Pancreas (tissue), 10 donors: Measurements from ENCODE around the gene UBXN6. TPM values are rescaled to one million over a fixed set of nuclear protein-coding genes. Genes with fewer than 3 reads are reported as not detected.

ENCODE experiments used
- ATAC-seq, 4 donors: fragments of 200-7000 bp; cut with Tn5 transposase; one replicate each; pipeline versions ENCODE4 v1.8.0 to v1.9.1; 2020; ENCODE audit warnings: mild to moderate bottlenecking in 4 of 4, moderate library complexity in 4 of 4
- DNase-seq, 6 donors: peaks; one replicate each; pipeline ENCODE4 v3.0.0-alpha.2; 2020
- FAIRE-seq: peaks from 2 replicates; lab custom pipeline; 2012; peaks lifted over from hg19 to GRCh38; lab: Jason Lieb, UNC
- H3K27ac ChIP-seq, 4 donors: fragments of 200-600 bp; sonication (generic); 1 replicate in 3 of 4; 2 replicates in 1 of 4; pipeline versions ENCODE4 v1.5.0 to v1.8.0; 2020
- H3K27me3 ChIP-seq, 4 donors: fragments of 200-600 bp; one replicate each; pipeline ENCODE4 v1.8.0; 2021
- H3K36me3 ChIP-seq, 3 donors: fragments of 200-600 bp; sonication (generic) in 1 of 3; one replicate each; pipeline versions ENCODE4 v1.5.0 to v1.8.0; 2020 to 2021
- H3K4me1 ChIP-seq, 3 donors: fragments of 200-600 bp; one replicate each; pipeline ENCODE4 v1.8.0; 2021
- H3K4me3 ChIP-seq, 4 donors: fragments of 200-600 bp; sonication (generic) in 2 of 4; one replicate each; pipeline versions ENCODE4 v1.5.0 to v1.8.0; 2020 to 2021
- H3K9me3 ChIP-seq, 4 donors: fragments of 200-600 bp; one replicate each; pipeline ENCODE4 v1.8.0; 2021
- CTCF ChIP-seq, 4 donors: fragments of 200-600 bp; sonication (generic) in 3 of 4; IDR thresholded peaks; one replicate each; pipeline versions ENCODE4 v1.5.0 to v1.8.0; 2021; ENCODE audit warnings: antibody characterized with exemption in 4 of 4
- WGBS, 2 donors: extraction: QIAGEN DNeasy Blood & Tissue Kit; methylation state at CpG; one replicate each; pipeline ENCODE4 v1.1.7; 2013; 5-methylcytosine and 5-hydroxymethylcytosine counted together
- intact Hi-C, 3 donors: fragments of 100-400 bp; cut with DNase I; formaldehyde crosslinking; loops; one replicate each; pipeline versions ENCODE4 v1.11.1 to v1.14.2; 2022
- polyA plus RNA-seq, 2 donors: library from polyadenylated mRNA; stranded (reverse); fragments of 200-250 nt; gene quantifications; one replicate each; pipeline ENCODE4 v1.2.3, GENCODE V29; 2013
- total RNA-seq, 6 donors: library from RNA; stranded (reverse); fragmentation: NEBNext Ultra II Directional in 4 of 6; extraction: Animal tissue kit (Norgen Biotek cat#: 25700) in 4 of 6; gene quantifications; one replicate each; pipeline versions ENCODE4 v1.2.1 to v1.2.4, GENCODE V29; 2021 to 2023
- donor health status: healthy with polysubstance abuse.
- donor health status: DM: no; HTN: no; CAD: no; lungs with moderate emphysema.
- donor health status: DM: no; HTN: no; CAD: no.
- donor health status: control.
- donor health status: control.
- donor health status: Bipolar disorder and iron deficiency.
- donor health status: DM: yes; HTN: yes; CAD: no.
- donor health status: DM: no; HTN: no; CAD: no.
- donor health status: DM: no; HTN: no; CAD: no.
- donor health status: DM: yes; HTN: yes; CAD: no.

The UBXN6 gene
- total and polyA plus RNA-seq, 8 donors, result 57.2 to 130 (median 72.2) TPM

- WGBS, 2 donors, result 72% methylated on average over 10 of the region's 10 CpGs
- no peak for TF ChIP-seq CTCF (IDR thresholded peaks at IDR 0.05)
- ATAC-seq, result peak in 3 of 4 donors; percentile 23 to 38 (median 35)
- no peak for FAIRE-seq
- H3K9me3 ChIP-seq, result no peaks in the 10 kb centered on the region
- intact Hi-C loops, result no loop called here
- no peak overlapping the region for H3K4me3 ChIP-seq
- peaks cover 0 to 4% (median 0%) of the 10 kb centered on the region in 3 donors for H3K4me1 ChIP-seq
- no peak overlapping the region for H3K27ac ChIP-seq
- DNase-seq, result no peak
- H3K36me3 ChIP-seq, result no peaks in the 10 kb centered on the region
- H3K27me3 ChIP-seq, result no peaks in the 10 kb centered on the region
These were observed 42.2 kb downstream of the UBXN6 start for GRCh38 chr19:4415352-4415751.

- ATAC-seq (peak in 3 of 4 donors; percentile 35 to 62 (median 57)), DNase-seq (no peak), FAIRE-seq (no peak)
- intact Hi-C loops, result no loop called here
- H3K27ac ChIP-seq, result no peak overlapping the region
- WGBS, 2 donors, result 29 to 33% methylated on average over 9 of the region's 9 CpGs
- H3K4me3 ChIP-seq, result no peak overlapping the region
- H3K4me1 ChIP-seq, result peaks cover 0 to 4% (median 0%) of the 10 kb centered on the region in 3 donors
- H3K9me3 ChIP-seq, result no peaks in the 10 kb centered on the region
- TF ChIP-seq CTCF (IDR thresholded peaks at IDR 0.05), result no peak
- no peaks in the 10 kb centered on the region for H3K36me3 ChIP-seq
- no peaks in the 10 kb centered on the region for H3K27me3 ChIP-seq
These were observed 42.7 kb downstream of the UBXN6 start for GRCh38 chr19:4414800-4415321.

GRCh38 chr19:4414144-4414799, 43.3 kb downstream of the UBXN6 start:
- H3K27me3 ChIP-seq, result no peaks in the 10 kb centered on the region
- H3K4me3 ChIP-seq, result no peak overlapping the region
- WGBS, 2 donors, result 83 to 87% methylated on average over 7 of the region's 7 CpGs
- ATAC-seq (peak in 3 of 4 donors; percentile 36 to 66 (median 62)), FAIRE-seq (no peak), DNase-seq (no peak)
- H3K9me3 ChIP-seq, result no peaks in the 10 kb centered on the region
- peaks cover 0 to 4% (median 0%) of the 10 kb centered on the region in 3 donors for H3K4me1 ChIP-seq
- no peak overlapping the region for H3K27ac ChIP-seq
- H3K36me3 ChIP-seq, result no peaks in the 10 kb centered on the region
- no peak for TF ChIP-seq CTCF (IDR thresholded peaks at IDR 0.05)
- intact Hi-C loops, result no loop called here

- Histone ChIP-seq H3K27ac (no peak overlapping the region), H3K4me1 (peaks cover 0 to 4% (median 0%) of the 10 kb centered on the region in 3 donors), H3K4me3 (no peak overlapping the region), H3K36me3 (no peaks in the 10 kb centered on the region), H3K9me3 (no peaks in the 10 kb centered on the region), H3K27me3 (no peaks in the 10 kb centered on the region)
- DNase-seq (no peak), FAIRE-seq (no peak), ATAC-seq (no peak)
- intact Hi-C loops, result no loop called here
- TF ChIP-seq CTCF (IDR thresholded peaks at IDR 0.05), result no peak
- WGBS, 2 donors, result 94 to 95% methylated on average over 3 of the region's 3 CpGs
These were observed 44.0 kb downstream of the UBXN6 start for GRCh38 chr19:4413588-4413987.
